HG03025 (cell line): ENCODE results near the gene TELO2.

Experiments
- ATAC-seq: cut with Tn5 transposase; IDR thresholded peaks from one replicate; pipeline ENCODE4 v1.9.1; 2021; ENCODE audit warnings: mild to moderate bottlenecking, moderate library complexity; ENCODE audit not compliant: unreplicated experiment, low FRiP score

Gene TELO2

GRCh38 chr16:1533443-1533951 is 40.3 kb downstream of the TELO2 start, which contains the start of gene TMEM204:
TSS of gene TMEM204 (plus strand) at chr16:1533666. CDS start at chr16:1534276, 610 bp downstream.
- ATAC-seq, result no peak

DNA sequence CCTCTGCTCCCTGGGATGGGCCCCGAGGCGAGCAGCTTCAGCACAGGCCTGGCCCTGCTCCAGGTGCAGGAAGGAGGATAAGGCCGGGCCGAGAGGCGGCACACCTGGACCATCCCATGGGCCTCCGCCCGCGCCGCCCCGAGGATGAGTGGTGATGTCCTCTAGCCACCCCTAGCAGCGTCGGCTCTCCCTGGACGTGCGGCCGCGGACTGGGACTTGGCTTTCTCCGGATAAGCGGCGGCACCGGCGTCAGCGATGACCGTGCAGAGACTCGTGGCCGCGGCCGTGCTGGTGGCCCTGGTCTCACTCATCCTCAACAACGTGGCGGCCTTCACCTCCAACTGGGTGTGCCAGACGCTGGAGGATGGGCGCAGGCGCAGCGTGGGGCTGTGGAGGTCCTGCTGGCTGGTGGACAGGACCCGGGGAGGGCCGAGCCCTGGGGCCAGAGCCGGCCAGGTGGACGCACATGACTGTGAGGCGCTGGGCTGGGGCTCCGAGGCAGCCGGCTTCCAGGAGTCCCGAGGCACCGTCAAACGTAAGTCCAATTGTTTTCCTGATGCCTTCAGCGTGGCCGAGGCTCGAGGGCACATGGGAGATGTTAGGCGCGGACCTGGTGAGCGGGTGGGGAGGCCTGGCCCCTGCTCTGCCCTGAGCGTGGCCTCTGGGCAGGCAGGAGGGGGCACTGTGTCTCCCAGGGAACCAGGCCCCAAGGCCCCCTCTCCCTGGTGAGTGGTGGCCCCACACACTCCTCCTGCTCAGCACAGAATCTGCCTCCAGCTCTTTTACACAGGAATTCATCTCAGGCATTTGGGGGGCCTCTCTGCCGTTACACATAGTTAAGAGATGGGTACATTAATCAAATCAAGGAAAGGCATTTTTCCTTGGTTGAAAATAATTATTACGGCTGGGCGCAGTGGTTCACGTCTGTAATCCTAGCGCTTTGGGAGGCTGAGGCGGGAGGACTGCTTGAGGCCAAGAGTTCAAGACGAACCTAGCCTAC is 41.2 kb downstream of the TELO2 start:
- ATAC-seq, result no peak

- no peak for ATAC-seq
Observed at GRCh38 chr16:1535391-1536291, 42.5 kb downstream of the TELO2 start.

GRCh38 chr16:1536601-1537000 is 43.4 kb downstream of the TELO2 start:
- ATAC-seq, result no peak

DNA sequence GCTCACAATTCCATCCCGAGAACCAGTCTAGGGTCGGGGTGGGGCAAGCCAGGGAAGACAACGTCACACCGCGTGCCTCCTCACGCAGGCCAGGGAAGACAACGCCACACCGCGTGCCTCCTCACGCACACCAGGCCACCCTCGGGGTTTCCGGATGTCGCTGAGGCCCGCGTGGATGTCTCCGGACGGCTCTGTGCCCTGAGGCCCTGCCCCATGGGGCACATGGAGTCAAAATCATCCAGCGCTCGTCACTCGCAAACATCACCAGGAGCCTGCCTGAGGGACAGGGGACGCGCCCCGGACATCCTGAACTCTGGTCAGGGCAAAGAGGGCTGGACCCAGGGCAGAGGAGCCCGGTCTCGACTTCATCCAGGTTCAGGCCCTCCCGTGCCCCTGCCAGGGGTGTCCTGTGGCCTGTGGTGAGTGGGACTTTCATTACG is 44.0 kb downstream of the TELO2 start:
- no peak for ATAC-seq

GRCh38 chr16:1537763-1538289 is 44.7 kb downstream of the TELO2 start:
- ATAC-seq, result no peak

GRCh38 chr16:1538804-1539520 is 45.8 kb downstream of the TELO2 start:
- no peak for ATAC-seq

DNA sequence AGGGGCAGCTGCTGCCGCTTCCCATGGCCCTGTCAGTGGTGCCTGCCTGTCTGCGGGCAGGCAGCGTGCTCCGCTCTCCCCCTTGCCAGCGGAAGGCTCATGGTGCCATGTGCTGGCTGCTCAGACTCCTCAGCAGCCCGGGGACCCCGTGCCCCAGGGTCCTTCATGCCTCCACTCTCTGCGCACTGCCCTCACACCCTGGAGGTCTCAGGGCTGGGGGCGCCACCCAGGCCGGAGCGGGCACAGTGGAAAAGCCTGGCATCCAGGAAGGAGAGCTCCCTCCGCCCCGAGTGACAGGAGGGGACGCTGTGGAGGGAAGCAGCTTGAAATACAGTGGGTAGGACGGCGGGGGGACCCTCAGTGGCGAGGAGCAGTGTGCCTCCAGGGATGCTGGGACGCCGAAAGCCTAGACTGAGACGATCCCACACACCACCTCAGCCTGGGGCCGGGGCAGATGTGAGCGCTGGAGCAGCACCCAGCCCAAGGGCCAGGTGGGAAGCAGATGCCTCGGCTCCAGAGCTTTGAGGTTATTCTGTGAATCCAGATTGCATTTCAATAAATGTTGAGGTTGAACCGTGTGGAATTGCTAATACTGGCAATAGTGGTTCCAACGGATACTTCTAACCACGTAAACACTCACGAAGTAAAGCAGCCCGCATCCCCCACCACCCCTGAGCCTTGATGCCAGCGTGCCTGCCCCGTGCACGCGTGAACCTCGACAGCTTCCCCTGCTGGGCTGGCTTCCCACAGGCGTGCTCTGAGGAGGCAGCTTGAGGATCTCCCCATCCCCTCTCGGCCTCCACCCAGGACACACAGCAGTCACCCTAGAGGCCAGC is 46.8 kb downstream of the TELO2 start:
- ATAC-seq, result no peak

DNA sequence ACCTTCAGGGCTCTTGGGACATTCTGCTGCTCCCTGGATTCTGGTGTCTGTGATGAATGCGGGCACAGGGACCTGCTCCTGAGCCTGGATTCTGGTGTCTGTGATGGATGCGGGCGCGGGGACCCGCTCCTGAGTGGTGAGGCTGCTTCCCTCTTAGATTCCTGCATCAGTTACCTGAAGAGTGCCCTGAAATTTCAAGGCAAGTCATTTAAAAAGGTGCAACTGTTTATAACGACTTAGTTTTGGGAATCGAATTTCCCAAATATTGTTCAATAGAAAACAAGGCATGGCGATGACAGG is 47.3 kb downstream of the TELO2 start:
- no peak for ATAC-seq

GRCh38 chr16:1541293-1542165 is 48.4 kb downstream of the TELO2 start:
- ATAC-seq, result no peak

GRCh38 chr16:1542166-1542500 is 49.0 kb downstream of the TELO2 start:
- no peak for ATAC-seq

- no peak for ATAC-seq
Observed at GRCh38 chr16:1542533-1542932, 49.4 kb downstream of the TELO2 start.

DNA sequence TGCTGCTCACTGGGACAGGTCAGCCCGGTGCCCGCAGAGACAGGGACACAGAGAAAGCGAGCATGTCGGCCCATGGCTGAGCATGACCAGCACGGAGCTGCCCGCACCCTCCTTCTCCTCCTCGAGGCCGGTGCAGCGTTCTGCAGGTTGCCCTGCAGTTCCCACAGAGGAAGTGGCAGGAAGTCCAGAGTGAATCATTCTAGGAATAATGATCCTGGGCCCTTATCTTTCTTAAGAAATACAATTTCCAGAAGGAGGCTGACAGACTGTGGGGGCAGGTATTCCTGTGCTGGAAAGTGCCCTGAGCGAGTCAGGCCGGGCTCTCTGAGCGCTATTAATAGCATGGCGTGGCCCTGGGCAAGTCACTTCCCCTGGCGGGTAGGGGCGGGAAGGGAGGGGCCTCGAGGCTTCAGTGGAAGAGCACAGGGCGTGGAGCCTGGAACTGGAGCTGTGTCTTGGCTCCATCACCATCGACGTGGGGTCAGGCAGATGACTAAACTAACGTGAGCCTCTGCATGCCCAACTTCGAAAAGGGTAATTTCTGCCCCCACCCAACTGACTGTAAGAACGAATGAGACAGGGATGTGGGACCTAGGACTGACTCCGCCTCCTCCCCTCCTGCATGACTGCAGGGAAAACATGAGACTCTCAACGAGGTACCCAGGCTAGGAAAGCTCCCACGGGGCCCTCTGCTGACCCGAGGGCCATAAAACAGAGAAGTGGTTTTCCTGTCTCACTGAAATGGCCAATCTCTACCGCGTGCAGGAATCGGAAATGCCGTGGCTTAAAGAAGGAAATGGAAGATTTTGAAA is 50.1 kb downstream of the TELO2 start:
- ATAC-seq, result no peak

GRCh38 chr16:1545044-1546040 is 52.2 kb downstream of the TELO2 start:
- no peak for ATAC-seq

DNA sequence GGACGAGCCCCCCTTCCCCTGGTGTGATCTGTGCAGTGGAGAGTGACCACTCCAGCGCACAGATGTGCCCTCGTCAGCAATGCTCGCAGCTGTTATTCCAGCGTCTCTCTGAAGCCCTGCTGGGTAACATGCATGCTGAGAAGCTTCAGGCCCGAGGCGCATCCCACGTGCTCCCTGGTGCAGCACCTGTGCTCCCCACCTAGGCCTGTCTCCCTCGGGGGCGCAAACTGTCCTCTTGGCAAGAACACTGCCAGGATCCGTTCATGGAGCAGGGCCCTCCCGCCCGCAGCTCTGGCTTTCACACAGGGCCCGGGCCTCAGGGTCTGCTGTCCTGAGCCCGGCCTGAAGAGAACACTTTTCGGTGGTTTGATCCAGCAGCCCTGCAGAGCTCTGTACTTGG is 53.3 kb downstream of the TELO2 start:
- no peak for ATAC-seq

- no peak for ATAC-seq
Observed at GRCh38 chr16:1548233-1548632, 55.1 kb downstream of the TELO2 start.
